CD4-positive, alpha-beta T cell treated with Interleukin-4 for 1 hour (primary cell): ENCODE results near the gene GALC.
A peak's percentile ranks its signal among the peaks of the same experiment; 100 is the strongest.

Experiments
- DNase-seq, 2 donors: peaks; one replicate each; pipeline ENCODE4 v3.0.0-alpha.2; 2020 to 2022

GALC gene

GRCh38 chr14:88005978-88006851, 13.2 kb upstream of the GALC start:
- peak; percentile 87 to 88 for DNase-seq

- peak; percentile 69 to 85 for DNase-seq
These were observed 12.1 kb upstream of the GALC start, which contains the start of gene GPR65 for GRCh38 chr14:88005050-88005481. TSS of gene GPR65 (plus strand) at chr14:88005135. CDS start at chr14:88010848, 5,713 bp downstream.

GRCh38 chr14:88004506-88005036, 11.6 kb upstream of the GALC start:
- no peak for DNase-seq

- DNase-seq = no peak
These were observed 10.4 kb upstream of the GALC start for GRCh38 chr14:88003425-88003824.

GRCh38 chr14:88002421-88003075, 9.6 kb upstream of the GALC start:
- DNase-seq = peak in 1 of 2 donors; percentile 50

- no peak for DNase-seq
These were observed 6.3 kb upstream of the GALC start for GRCh38 chr14:87999277-87999676.

- no peak for DNase-seq
These were observed 5.5 kb upstream of the GALC start for GRCh38 chr14:87998482-87998881.

GRCh38 chr14:87996291-87996592, 3.3 kb upstream of the GALC start:
- no peak for DNase-seq

GRCh38 chr14:87995500-87996290, 2.7 kb upstream of the GALC start:
- DNase-seq = peak in 1 of 2 donors; percentile 41

- DNase-seq = peak; percentile 75
These were observed 2.0 kb upstream of the GALC start for GRCh38 chr14:87994974-87995373.

- DNase-seq = no peak
These were observed 650 bp downstream of the GALC start for GRCh38 chr14:87992346-87992717.

GRCh38 chr14:87990682-87991081, 2.3 kb downstream of the GALC start:
- DNase-seq = no peak

GRCh38 chr14:87989956-87990299, 3.1 kb downstream of the GALC start:
- no peak for DNase-seq

GRCh38 chr14:87989221-87989955, 3.6 kb downstream of the GALC start:
- DNase-seq = no peak

GRCh38 chr14:87979689-87980088, 13.3 kb downstream of the GALC start:
- no peak for DNase-seq

- DNase-seq = no peak
These were observed 17.3 kb downstream of the GALC start for GRCh38 chr14:87975636-87976035.

GRCh38 chr14:87971010-87971409, 22.0 kb downstream of the GALC start:
- DNase-seq = no peak

- no peak for DNase-seq
These were observed 25.5 kb downstream of the GALC start for GRCh38 chr14:87967496-87967895.

GRCh38 chr14:87966816-87967215, 26.2 kb downstream of the GALC start:
- DNase-seq = no peak

- DNase-seq = no peak
These were observed 31.7 kb downstream of the GALC start for GRCh38 chr14:87961246-87961645.

- peak; percentile 43 to 62 for DNase-seq
These were observed 32.8 kb downstream of the GALC start for GRCh38 chr14:87960013-87960787.

GRCh38 chr14:87955501-87955900, 37.5 kb downstream of the GALC start:
- DNase-seq = no peak
